Stimulated activated CD4-positive, alpha-beta T cell treated with anti-CD3 and anti-CD28 coated beads, Interleukin-4, amount 100 ng/mL, for 1 hour (primary cell): ENCODE measurements around the gene ZSCAN21.
A peak's percentile ranks its signal among the peaks of the same experiment; 100 is the strongest.

Experiments
- DNase-seq: peaks from one replicate; pipeline ENCODE4 v3.0.0-alpha.2; 2020

ZSCAN21 gene

GRCh38 chr7:100101016-100101862 lies 51.7 kb downstream of the ZSCAN21 start, which contains the start of the genes AP4M1 and MCM7:
TSS of gene AP4M1 (plus strand) at chr7:100101643. CDS start at chr7:100101715, 72 bp downstream.
TSS of gene MCM7 (minus strand) at chr7:100101397. CDS start at chr7:100101294, 103 bp downstream.
- peak; percentile 95 for DNase-seq

DNA sequence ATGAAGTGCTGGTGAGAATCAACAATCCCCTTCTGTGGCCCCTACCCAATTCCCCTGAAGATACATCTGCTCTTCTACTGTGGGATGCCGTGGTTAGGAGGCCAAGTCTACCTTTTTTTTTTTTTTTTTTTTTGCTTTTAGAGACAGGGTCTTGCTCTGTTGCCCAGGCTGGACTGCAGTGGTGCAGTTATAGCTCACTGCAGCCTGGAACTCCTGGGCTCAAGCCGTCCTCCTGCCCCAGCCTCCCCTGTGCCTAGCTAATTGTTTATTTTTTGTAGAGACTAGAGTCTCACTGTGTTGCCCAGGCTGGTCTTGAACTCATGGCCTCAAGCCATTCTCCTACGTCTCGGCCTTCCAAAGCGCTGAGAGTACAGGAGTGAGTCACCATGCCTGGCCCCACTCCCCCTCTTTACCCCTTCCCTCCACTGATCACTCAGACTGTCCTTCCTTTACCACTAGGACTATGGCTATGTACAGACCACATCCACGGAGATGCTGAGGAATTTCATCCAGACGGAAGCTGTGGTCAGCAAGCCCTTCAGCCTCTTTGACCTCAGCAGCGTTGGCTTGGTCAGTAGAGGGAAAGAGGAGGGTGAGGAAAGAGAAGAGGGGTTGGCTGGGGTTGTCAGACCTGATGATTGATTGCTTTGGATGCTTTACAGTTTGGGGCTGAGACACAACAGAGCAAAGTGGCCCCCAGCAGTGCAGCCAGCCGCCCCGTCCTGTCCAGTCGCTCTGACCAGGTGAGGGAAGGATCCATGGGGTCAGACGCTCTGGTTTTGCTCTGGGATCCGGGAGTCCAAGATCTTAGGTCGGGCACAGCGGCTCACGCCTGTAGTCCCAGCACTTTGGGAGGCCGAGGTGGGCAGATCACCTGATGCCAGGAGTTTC lies 53.6 kb downstream of the ZSCAN21 start:
- no peak for DNase-seq

DNA sequence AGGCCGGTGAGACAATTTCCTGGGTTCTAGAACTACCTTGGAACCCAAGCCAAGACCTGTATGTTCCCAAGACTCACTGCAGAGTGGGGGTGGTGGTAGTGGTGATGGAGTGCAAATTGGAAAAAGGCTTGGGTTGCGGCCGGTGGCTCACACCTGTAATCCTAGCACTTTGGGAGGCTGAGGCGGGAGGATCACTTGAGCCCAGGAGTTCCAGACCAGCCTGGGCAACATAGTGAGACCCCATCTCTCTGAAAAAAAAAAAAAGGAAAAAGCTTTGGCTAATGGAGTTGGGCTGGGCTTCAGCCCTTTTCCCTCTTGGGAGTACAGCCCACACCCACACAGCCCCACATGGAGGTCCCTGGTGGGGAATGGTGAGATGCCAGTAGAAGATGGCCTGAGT lies 56.0 kb downstream of the ZSCAN21 start:
- DNase-seq: no peak

DNA sequence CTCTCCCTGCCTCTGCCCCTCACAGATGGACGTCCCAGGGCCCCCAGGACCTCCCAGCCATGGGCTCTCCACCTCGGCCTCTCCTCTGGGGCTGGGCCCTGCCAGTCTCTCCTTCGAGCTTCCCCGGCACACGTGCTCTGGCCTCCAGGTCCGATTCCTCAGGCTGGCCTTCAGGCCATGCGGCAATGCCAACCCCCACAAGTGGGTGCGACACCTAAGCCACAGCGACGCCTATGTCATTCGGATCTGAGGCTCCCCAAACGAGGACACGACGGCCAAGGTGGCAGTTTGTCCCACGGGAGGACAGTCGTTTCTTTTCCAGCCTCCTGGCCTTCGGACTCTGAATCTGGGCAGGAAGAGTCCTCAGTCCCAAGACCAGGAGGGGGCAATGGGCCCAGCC lies 57.1 kb downstream of the ZSCAN21 start:
- no peak for DNase-seq

GRCh38 chr7:100107125-100107737 lies 57.7 kb downstream of the ZSCAN21 start:
- no peak for DNase-seq

DNA sequence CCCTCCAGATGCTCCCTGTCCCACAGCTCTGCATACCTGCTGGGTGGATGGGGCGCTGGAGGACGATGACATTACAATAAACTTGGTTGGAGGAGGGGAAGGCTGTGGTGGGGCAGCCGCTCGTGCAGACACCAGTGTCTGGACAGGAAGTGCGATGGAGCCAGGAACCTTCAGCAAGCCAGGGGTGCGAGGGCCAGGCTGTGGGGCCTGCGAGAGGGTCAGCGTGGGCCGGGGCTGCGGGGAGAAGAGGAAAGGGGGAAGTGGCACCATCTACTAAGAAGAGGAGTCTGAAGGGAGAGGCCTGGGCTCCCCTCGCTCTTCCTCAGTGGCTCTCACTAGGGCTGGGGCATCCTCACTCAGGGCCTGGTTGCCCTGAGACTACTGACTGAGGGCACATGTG lies 58.3 kb downstream of the ZSCAN21 start:
- DNase-seq: no peak

GRCh38 chr7:100109521-100110163 lies 60.1 kb downstream of the ZSCAN21 start:
- DNase-seq: no peak

GRCh38 chr7:100111156-100111555 lies 61.6 kb downstream of the ZSCAN21 start:
- DNase-seq: no peak

DNA sequence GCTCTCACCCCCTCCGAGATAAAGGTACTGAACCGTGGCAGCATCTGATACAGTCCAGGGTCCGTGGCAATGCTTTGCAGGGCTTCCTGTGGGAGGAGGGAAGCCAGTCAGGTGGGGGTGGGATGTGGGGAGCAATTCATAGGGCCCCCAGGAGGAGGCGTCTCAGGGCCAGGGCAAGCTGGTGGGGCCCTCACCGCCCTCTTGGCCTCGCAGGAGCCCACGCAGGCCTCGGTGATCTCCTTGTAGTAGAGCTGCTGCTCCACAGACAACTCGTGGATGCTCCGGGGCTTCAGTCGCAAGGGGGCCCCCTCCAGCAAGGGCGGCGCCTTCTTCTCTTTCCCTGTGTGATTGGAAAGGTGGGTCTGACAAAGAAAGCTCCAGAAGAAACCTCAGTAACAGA lies 62.3 kb downstream of the ZSCAN21 start:
- no peak for DNase-seq
